Ecto neural progenitor cell (in vitro differentiated cells): ENCODE results near the gene C5orf63.
A peak's percentile ranks its signal among the peaks of the same experiment; 100 is the strongest.
"Not testable (repeated sequence)": the region's sequence is repeated elsewhere in the genome, so short reads cannot be mapped to it uniquely, and the experiment has no call there.

Experiments
- DNase-seq: peaks from one replicate; pipeline ENCODE4 v3.0.0-alpha.2; 2018; ENCODE audit warnings: low spot score

Gene C5orf63

GRCh38 chr5:127031147-127031862 lies 42.0 kb downstream of the C5orf63 start:
- no peak for DNase-seq

DNA sequence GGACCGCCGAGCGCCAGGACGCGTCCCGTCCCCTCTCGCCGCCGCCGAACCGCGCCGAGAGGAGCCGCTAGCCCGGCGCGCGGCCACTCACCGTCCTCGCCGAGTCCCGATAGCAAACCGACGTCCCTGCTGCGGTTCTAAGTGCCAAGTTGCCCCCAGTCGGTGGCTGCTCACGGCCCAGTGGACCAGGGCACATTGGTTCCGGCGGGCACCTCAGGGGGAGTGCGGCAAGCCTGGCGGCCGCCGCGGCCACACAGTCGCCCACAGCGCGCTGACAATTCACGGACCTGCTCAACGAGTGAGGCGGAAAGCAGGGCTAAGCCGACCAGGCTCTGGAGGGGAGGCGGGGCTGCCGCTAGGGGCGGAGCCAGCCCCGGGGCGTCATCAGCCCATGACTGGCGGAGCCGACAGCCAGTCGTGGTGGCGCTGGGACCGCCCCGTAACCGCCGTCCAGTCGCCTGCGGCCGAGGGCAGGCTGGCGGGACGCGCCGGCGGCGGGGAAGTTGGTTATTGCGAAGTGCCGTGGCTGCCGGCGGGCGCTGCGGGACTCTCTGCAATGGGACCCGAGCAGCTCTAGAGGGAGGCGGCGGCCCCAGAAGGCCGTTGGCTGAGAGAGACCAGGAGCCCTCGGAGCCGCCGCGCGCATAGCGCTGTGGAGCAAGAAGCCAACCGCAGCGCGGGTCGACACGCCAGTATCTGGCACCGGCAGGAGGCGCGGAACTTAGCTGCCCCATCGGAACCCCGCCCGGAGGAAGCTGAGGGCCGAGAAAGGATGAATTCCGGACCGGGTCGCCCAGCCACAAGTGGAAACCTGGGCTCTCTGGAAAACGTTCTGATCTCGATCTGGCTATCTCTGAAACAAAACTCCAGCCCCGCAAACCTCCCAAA lies 42.8 kb downstream of the C5orf63 start, which contains the start of gene MARCHF3:
MARCHF3 (minus strand) TSS at position 300 of the 888 bp plus-strand sequence. CDS start 112,387 bp downstream, outside the sequence.
- peak; percentile 96 for DNase-seq

- DNase-seq, result peak; percentile 69
Observed at GRCh38 chr5:127029581-127030258, 43.6 kb downstream of the C5orf63 start.

GRCh38 chr5:127028822-127029457 lies 44.4 kb downstream of the C5orf63 start:
- no peak for DNase-seq

- no peak for DNase-seq
Observed at GRCh38 chr5:127027539-127027938, 45.8 kb downstream of the C5orf63 start.

- DNase-seq, result no peak
Observed at GRCh38 chr5:127026166-127026565, 47.1 kb downstream of the C5orf63 start.

- no peak for DNase-seq
Observed at GRCh38 chr5:127025467-127025866, 47.8 kb downstream of the C5orf63 start.

DNA sequence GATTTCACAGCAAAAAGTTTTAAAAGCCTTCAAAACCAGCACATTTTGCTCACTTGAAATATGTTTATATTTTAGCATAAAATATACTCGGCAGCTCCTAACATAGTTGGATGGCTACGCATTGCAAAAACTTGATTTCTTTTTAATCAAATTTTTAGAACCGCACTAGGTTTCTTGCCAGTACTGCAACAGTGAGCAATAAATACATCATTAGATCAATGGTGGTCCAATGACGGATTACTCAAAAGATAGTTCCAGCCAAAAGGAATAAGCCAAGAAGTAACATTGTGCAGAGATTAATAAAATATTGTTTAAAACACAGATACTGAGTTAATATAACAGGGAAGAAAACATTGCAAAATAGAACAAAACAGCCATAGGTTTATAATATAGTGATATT lies 48.5 kb downstream of the C5orf63 start:
- no peak for DNase-seq

DNA sequence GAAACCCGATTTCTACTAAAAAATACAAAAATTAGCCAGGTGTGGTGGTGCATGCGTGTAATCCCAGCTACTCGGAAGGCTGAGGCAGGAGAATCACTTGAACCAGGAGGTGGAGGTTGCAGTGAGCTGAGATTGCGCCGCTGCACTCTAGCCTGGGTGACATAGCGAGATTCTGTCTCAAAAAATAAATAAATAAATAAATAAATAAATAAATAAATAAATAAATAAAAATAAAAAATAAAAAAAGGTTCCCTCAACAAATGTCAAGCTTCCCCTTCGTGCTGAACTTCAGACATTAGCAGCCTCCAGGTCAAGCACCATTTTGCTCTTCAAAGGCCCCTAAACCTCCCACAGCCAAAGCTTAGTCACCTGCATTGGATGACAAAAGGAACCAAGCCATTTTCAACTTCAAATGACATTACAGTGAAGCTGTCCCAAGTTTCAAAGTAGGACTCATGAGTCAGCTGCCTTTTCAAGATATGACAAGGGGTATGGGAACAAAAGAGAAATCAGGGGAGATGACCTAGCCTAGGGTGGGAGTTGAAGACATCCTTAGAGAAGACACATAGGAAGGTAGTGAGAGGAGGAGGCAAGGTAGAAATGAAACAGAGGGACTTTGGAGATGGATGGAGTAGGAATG lies 49.6 kb downstream of the C5orf63 start:
- DNase-seq, result not testable (repeated sequence)

GRCh38 chr5:127022846-127023245 lies 50.5 kb downstream of the C5orf63 start:
- DNase-seq, result no peak

GRCh38 chr5:127019928-127020327 lies 53.4 kb downstream of the C5orf63 start:
- no peak for DNase-seq

DNA sequence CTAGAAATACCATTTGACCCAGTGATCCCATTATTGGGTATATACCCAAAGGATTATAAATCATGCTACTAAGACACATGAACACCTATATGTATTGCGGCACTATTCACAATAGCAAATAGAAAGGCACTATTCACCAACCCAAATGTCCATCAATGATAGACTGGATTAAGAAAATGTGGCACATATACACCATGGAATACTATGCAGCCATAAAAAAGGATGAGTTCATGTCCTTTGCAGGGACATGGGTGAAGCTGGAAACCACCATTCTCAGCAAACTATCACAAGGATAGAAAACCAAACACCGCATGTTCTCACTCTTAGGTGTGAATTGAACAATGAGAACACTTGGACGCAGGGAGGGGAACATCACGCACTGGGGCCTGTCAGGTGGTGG lies 56.6 kb downstream of the C5orf63 start:
- DNase-seq, result not testable (repeated sequence)

GRCh38 chr5:127015716-127016115 lies 57.6 kb downstream of the C5orf63 start:
- DNase-seq, result no peak

DNA sequence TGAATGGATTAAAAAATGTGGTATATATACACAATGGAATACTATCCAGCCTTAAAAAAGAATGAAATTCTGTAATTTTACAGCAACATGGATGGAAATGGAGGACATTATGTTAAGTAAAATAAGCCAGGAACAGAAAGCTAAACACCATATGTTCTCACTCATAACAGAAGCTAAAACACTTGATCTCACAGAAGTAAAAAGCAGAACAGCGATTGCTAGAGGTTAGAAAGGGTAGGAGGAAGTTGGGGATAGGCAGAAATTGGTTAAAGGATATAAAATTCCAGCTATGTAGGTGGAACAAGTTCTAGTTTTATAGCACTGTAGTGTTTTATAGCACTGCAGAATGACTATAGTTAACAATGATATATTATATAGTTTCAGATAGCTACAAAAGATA lies 58.7 kb downstream of the C5orf63 start:
- no peak for DNase-seq

- no peak for DNase-seq
Observed at GRCh38 chr5:127013407-127013806, 59.9 kb downstream of the C5orf63 start.

DNA sequence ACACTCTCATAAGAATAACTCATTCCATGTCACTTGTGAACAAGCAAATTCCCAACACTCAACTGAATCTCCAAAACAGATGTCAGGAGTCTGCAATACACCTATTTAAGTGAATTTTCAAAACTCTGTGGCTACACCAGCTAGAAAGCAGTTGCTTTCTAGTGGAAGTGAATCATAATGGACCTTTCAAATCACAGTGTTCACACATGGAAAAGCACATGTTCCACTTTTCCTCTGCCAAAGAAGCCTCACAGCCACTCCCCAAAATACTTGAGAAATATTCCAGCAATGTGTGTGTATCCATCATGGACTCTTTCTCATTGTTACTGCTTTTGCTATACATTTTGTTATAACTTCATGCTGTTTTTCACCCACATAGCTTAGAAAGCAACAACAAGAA lies 60.4 kb downstream of the C5orf63 start:
- DNase-seq, result no peak

GRCh38 chr5:127011961-127012644 lies 61.2 kb downstream of the C5orf63 start:
- DNase-seq, result no peak

GRCh38 chr5:127011153-127011552 lies 62.1 kb downstream of the C5orf63 start:
- no peak for DNase-seq

DNA sequence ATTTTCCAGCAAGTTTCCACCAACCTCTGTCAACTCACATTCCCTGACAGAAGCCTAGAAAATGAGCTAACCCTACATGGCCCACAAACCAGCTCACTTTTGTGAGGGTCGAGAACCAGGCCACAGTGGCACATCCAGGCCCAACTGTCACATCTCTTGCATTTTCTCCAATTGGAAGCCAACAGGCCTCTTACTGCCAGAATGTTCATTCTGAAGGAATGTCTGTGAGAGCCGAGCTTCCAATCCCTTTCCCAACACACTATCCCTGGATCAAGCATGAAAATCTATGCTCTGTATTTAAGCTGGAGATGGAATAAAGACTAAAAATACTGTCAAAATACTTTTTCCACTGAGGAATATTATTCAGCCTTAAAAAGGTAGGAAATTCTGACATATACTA lies 62.9 kb downstream of the C5orf63 start:
- no peak for DNase-seq

DNA sequence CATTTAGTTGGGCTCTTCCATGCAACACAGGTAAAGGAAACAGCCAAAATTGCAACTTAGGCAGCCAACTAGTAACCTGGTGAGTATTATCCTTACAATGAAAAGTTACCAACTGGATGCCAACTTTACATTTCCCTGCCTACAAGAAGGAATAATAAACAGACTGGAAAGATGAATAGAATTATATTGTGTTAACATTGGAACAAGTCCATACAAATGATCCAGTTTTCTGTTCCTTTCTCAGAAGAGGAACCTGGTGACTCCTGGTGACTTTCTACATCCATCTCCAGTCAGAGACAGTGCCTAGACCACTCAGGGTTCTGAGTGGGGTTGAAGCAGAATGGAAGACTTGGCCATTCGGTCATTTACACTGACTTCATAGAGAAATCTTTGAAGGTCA lies 63.5 kb downstream of the C5orf63 start:
- no peak for DNase-seq
